ENCODE results near the gene ZNF614.
"Not testable (repeated sequence)": the region's sequence is repeated elsewhere in the genome, so short reads cannot be mapped to it uniquely, and the experiment has no call there.

ZNF614 gene

DNA sequence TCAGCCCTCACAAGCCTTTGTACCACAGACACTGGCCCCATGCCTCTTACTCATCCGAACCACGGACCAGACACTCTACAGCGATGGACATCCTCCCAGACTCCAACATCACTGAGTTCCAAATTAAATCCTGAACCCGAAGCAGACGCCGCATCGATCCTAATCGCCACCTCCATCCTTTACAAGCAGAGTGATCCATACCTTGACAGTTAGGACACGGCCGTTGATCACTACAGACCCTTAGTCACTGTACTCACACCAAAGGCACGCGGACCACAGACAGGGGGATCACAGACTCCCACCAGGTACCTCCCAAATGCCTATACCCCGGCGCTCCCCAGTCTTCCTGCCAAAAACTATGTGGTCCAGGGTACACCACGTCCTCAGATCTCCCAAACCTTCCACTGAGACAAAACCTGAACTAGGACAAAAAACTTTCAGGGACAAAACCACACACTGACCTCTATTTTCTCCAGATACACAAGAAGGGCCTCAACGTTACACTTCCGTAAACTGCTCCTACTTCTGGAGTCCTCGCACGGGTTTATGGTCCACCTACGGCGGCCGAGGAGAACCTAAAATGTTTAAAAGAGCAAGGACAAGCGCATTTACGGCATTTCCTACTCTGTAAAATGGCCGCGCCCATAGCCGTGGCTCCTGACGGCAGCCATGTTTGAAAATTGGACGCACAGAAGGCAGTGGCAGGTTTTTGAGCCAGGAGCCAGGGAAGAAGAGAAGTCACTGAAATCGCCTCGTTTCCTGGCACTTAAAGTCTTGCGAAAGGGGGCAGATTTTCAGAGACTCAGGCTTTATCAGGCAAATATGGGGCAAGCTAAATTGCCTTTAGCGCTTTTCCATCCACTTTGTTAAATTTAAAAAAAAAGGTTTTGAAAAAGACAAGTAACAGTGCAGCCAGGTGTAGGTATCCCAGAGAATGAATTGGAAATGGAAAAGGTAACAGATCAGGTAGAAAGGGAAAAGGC lies 41.6 kb downstream of the ZNF614 start, which contains the start of gene ZNF350:
ZNF350 (minus strand) TSS at position 532 of the 983 bp plus-strand sequence. CDS start 12,480 bp downstream, outside the sequence.
- DNase-seq = peak; percentile 97

DNA sequence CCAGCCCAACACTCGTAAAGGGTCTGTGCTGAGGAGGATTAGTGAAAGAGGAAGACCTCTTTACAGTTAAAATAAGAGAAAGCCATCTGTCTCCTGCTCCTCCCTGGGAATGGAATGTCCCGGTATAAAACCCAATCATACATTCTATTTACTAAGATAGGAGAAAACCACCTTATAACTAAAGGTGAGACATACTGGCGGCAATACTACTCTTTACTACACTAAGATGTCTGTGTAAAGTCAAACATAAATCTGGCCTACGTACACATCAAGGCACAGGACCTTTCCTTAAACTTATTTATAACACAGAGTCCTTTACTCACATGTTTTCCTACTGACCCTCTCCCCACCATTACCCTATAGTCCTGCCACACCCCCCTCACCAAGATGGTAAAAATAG lies 44.8 kb downstream of the ZNF614 start:
- no peak for DNase-seq

DNA sequence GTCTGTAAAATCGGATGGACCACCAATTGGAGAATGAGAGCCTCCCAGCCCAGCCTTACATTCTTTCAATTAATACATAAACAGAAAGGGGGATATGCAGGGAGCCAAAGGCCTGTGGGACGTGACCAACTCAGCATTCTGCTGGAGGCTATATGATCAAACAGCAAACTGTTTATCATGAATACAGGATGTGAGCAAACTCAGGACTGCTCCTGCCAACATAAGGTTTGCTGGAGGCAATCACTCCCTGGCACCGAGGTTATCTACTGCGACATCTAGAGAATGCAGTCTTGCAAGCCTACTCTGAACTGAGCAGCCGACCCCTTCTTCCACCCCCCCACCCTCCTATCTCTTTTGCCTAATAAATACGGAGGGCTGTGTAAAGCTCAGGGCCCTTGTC lies 47.3 kb downstream of the ZNF614 start:
- DNase-seq = not testable (repeated sequence)

DNA sequence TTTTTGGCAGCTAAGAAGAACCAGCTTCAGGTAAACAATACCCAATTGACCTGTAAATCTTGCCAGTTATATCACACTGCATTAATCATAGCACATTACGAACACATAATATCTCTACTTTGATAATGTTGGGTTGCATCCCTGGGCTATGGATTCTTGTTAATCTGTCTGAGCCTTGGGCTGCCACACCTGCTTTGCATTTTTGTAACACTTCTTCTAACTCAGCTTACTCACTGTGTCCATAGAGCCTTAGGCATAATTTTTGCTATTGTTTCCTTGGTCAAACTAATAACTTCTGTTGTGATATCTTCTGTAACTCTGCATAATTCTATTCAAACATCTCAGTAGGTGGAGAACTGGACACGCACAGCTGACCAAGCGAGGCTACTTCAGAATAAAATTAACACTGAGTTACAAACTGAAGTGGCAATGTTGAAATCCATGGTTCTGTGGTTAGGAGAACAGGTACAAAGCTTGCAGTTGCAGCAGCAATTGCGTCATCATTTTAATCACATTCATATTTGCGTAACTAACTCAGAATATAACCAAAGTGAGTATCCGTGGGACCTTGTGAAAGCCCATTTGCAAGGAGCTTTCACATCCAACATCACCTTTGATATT lies 48.0 kb downstream of the ZNF614 start:
- no peak for DNase-seq

DNA sequence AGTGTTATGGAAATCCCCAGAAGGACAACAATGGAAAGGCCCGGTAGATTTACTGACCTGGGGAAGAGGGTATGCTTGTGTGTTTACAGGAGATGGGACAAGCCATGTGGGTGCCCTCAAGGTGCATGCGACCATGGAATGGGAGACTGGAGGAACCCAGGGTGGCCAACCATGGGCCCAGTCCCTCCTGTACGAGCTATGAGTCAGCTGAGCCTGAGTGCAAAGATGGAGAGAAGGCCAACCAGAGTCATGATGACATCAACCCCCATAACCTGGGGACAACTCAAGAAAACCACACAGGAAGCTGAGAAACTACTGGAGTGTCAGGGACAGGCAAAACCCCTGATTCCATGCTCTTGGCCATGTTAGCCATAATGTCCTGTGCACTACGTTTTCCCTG lies 49.3 kb downstream of the ZNF614 start:
- DNase-seq = no peak

DNA sequence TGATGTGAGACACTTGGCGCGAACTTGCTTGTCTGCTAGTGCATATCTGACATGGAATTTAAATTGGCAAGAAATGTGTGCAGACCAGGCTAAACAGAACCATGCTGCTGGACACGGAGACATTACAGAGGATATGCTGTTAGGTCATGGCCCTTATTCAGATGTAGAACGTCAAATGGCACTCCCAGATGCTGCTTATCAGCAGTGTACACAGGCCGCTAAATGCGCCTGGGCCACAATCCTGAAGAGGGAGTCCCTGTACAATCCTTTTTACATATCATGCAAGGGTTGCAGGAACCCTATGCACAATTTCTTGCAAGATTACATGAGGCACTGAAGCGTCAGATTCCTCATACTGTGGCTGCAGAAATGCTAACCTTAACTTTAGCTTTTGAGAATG lies 50.8 kb downstream of the ZNF614 start:
- DNase-seq = no peak

DNA sequence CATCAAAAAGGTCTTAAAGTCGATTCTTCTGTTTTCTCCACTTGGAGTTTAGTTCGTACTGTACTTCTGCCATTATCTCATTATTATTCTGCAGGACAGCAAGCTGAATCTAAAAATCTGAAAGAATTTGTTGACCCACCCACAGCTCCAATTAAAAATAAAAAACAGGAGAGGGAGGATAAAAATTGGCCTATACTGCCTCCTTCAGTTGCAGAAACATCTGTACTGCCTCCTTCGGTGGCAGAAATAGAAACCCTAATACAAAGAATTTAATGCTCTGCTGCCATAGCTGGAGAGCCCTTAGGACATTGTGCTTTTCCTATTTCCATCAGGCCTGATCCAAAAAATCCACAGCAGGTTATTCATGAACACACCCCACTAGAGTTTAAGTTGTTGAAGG lies 51.3 kb downstream of the ZNF614 start:
- no peak for DNase-seq

DNA sequence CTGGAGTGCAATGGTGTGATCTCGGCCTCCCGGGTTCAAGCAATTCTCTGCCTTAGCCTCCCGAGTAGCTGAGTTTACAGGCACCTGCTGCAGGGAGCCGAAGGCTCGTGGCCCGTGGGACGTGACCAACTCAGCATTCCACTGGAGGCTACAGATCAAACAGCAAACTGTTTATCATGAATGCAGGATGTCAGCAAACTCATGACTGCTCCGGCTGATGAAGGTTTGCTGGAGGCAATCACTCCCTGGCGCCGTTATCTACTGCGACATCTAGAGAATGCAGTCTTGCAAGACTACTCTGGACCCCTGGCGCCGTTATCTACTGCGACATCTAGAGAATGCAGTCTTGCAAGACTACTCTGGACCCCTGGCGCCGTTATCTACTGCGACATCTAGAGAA lies 52.4 kb downstream of the ZNF614 start:
- not testable (repeated sequence) for DNase-seq

DNA sequence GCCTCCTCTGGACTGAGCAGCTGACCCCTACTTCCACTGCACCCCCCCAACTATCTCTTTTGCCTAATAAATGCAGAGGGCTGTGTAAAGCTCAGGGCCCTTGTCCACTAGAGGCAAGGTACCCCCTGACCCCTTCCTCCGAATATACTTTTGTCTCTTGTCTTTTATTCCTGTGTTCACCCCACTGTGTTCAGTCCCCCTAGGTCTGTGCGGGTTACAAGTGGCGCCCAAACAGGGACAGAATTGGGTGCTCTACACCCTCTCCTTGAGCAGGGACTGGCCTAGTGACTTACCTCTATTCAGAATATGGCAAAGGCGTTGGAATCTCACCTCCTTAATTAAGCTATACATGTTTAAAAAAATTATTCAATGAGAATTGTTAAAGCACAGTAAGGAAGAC lies 56.6 kb downstream of the ZNF614 start:
- peak; percentile 19 for DNase-seq

DNA sequence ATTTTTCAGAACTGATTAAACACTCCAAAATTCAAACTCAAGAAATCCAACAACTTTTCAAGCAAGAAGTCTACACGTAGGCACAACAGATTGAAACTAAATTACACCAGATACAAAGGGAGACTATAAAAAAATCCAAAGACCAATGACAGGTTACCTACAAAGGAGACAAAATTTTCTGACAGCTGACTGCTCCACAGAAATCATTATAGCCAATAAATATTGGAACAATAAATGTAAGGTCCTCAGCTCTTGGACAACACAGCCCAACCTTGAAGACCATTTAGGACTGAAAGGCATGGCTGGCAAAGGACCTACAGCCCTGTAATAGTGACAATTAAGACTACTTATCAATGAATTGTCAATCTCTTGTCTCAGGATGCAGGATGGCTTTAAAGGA lies 57.5 kb downstream of the ZNF614 start:
- DNase-seq = no peak

DNA sequence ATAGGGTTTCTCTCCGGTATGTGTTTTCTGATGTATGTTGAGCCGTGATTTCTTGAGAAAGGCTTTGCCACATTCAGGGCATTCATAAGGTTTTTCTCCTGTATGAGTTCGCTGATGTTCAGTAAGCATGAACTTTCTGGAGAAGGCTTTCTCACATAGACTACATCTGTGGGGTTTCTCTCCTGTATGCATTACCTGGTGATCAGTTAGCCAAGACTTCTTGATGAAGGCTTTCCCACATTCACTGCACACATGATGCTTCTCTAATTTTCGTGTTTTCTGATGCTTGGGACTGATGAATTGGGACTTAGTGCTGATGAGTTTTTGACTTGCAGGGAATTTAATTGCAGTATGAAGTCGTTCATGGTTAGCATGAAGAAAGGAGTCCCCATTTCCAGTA lies 62.6 kb downstream of the ZNF614 start:
- no peak for DNase-seq

Data from NCI-H69 (cell line).